ENCODE data around the gene PXT1.

DNA sequence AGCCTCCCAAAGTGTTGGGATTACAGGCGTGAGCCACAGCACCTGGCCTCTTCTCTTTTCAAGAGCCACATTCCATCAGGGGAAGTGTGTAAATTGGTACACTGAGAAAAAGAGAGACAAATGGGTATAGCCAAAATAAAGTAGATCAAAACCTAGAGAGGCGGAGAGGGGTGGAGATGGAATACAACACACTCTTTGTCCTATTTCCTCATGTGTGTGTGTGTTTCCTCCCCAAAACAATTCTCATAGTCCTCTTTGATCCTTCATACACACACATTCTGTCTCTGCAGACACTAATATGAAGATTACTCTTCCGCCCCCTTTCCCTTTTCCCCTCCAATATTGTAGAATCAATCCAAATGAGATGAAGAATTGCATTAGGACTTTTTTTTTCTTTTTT is 16.0 kb downstream of the PXT1 start:
- TF ChIP-seq, protein P1, sequence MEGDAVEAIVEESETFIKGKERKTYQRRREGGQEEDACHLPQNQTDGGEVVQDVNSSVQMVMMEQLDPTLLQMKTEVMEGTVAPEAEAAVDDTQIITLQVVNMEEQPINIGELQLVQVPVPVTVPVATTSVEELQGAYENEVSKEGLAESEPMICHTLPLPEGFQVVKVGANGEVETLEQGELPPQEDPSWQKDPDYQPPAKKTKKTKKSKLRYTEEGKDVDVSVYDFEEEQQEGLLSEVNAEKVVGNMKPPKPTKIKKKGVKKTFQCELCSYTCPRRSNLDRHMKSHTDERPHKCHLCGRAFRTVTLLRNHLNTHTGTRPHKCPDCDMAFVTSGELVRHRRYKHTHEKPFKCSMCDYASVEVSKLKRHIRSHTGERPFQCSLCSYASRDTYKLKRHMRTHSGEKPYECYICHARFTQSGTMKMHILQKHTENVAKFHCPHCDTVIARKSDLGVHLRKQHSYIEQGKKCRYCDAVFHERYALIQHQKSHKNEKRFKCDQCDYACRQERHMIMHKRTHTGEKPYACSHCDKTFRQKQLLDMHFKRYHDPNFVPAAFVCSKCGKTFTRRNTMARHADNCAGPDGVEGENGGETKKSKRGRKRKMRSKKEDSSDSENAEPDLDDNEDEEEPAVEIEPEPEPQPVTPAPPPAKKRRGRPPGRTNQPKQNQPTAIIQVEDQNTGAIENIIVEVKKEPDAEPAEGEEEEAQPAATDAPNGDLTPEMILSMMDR (IDR thresholded peaks at IDR 0.05) = no peak
- TF ChIP-seq POLR2AphosphoS5 (IDR thresholded peaks at IDR 0.05) (no peak), POLR2A (IDR thresholded peaks at IDR 0.05) (no peak), EP300 (IDR thresholded peaks at IDR 0.05) (no peak)

Measured in upper lobe of left lung (tissue), 4 donors.